GM19455 (cell line): ENCODE measurements around the gene CSTF2.
"Not testable (repeated sequence)": the region's sequence is repeated elsewhere in the genome, so short reads cannot be mapped to it uniquely, and the experiment has no call there.

ENCODE experiments used
- ATAC-seq: cut with Tn5 transposase; IDR thresholded peaks from one replicate; pipeline ENCODE4 v1.9.1; 2021; ENCODE audit not compliant: unreplicated experiment

The CSTF2 gene, protein sequence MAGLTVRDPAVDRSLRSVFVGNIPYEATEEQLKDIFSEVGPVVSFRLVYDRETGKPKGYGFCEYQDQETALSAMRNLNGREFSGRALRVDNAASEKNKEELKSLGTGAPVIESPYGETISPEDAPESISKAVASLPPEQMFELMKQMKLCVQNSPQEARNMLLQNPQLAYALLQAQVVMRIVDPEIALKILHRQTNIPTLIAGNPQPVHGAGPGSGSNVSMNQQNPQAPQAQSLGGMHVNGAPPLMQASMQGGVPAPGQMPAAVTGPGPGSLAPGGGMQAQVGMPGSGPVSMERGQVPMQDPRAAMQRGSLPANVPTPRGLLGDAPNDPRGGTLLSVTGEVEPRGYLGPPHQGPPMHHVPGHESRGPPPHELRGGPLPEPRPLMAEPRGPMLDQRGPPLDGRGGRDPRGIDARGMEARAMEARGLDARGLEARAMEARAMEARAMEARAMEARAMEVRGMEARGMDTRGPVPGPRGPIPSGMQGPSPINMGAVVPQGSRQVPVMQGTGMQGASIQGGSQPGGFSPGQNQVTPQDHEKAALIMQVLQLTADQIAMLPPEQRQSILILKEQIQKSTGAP

DNA sequence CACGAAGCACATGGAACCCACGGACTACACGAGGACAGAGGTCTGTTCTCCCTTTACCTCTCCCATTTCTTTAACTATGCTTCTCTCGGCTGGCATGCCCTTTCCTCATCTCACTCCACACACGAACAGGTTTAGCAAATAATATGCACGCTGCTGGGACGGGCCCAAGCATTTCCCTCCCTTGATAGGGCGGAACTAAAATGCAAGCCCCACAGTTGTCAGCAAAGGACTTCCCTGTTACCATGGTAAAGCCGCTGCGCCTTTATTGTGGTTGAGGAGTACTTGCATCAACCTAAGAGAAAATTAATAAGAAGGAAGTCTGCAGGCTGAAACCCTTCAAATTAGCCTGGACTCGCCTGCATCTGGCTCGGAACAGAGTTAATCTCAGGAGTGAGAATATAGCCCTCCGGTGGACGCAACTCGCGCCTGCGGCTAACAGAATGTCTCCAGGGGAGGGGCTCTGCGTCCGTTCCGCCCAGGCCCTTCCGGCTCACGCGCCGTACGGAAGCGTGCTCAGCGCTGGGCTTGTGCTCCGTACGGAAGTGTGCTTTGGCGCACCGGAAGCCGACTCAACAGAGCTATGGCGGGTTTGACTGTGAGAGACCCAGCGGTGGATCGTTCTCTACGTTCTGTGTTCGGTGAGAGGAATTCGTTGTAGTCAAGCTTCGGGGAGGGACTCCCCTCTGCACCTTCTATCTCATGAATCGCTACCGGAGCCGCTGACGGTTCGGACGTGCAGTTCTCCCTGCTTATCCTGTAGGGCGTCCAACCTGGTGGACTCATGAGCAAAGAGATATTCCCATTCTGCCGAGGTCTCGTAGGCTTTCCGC, at the start of gene CSTF2:
TSS of gene CSTF2 (plus strand) at position 555 of the 830 bp plus-strand sequence. CDS start at position 581, 26 bp downstream.
- peak; percentile 99 for ATAC-seq

DNA sequence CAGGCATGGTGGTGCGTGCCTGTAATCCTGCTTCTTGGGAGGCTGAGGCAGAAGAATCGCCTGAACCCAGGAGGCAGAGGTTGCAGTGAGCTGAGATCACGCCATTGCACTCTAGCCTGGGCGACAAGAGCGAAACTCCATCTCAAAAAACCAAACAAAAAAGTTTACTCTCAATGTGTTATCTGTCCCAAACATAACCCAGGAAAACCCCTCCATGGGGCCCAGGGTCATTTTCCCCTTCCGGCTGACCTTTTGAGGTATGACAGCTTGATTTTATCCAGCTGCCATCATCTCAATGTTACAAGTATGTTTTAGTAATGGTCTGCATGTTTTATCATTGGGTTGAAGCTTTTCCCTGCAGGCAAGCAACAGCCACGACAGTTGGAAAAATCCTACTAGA, 23.8 kb upstream of the CSTF2 start:
- ATAC-seq: not testable (repeated sequence)

DNA sequence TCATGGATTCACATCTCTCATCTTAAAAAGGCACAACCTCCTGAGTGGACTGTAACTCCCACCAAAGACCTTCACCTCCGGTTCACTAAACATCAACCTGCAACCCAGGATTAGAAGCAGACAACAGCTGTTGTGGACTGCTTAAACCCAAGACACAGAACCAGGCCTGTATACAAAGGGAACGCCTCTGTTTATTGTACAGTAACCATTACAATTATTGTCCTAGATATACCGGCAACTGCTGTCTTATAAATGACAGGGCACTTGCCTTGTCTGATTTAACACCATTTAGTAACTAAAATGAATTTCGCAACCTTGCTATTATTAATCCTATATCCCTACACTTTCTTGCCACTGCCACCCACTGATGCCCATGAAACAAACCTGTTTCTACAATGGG, 22.8 kb upstream of the CSTF2 start:
- ATAC-seq: no peak

DNA sequence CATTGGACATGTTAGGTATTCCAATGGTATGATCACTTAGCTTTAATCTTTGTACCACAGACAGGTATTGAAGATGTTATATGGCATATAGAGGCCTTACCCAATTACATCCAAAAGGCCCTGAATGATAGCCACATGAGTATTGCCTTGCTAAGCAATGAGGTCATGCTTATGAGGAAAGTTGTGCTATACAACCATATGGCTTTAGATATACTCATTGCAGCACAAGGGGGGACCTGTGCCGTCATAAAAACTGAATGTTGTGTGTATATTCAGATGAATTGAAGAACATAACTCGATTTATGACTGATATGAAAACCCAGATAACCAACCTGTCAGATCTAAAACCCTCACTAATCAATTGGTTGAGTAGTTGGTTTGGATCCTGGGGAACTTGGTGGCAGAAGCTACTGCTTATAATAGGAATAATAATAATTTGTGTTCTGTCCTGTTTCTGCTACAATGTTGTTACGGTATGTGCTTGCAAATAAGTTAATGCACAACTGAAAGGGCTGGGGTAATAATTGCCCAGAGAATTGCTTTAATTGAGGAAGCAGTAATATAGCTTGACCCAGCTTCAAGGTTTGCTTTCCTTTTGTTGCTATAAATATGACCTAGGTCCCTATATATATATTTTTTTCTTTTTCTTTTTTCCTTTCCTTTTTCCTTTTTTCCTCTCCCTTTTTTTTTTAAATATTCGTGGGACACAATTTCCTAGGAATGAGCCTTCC, 21.5 kb upstream of the CSTF2 start:
- no peak for ATAC-seq

DNA sequence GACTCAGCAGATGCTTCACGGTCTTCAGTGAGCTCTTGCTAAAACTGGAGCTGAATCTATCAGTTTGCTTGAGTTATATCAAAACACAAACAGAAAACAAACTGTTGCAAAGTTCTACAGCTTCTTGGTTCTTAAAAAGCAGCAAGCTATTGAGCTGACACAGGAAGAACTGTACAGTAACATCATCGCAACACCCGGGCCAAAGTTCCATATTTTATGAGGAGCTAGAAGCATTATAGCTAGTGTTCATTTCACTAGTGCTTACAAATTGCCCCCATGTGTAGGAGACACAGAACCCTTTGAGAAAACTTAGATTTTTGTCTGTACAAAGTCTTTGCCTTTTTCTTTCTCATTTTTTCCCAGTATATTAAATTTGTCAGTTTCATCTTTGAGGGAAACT, 17.3 kb upstream of the CSTF2 start:
- ATAC-seq: no peak

DNA sequence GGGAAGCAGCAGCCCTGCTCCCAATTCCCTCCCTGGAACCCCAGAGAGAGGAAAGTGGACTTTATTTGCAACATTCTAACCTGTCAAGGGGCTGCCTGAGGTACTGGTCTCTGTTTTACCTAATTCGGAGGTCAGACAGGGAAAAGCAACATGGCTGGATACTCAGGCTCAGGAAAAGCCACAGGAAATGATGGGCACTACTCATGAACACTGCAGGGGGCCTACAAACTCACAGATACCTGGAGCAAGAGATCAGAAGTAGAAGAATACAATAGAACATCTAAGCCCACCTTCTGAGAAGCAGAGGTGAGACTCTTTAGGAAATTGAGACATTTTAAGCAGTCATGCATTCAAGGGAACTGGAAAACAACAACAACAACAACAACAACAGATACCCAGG, 15.4 kb upstream of the CSTF2 start:
- no peak for ATAC-seq

DNA sequence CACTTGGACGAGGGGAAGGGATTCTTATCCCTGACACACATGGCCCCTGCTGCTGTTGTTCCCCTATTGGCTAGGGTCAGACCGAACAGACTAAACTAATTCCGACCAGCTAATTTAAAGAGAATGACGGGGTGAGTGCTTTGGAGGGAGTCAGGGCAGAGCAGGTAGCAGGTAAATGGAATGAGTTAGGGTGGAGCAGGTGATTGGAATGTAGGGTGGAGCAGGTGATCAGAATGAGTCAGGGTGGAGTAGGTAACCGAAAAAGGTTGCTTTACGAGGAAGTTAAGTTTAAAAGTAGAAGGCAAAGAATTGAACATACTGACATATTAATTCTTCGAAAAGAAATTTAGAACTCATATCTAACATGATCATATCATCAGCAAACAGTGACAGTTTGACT, 11.9 kb upstream of the CSTF2 start:
- ATAC-seq: not testable (repeated sequence)

DNA sequence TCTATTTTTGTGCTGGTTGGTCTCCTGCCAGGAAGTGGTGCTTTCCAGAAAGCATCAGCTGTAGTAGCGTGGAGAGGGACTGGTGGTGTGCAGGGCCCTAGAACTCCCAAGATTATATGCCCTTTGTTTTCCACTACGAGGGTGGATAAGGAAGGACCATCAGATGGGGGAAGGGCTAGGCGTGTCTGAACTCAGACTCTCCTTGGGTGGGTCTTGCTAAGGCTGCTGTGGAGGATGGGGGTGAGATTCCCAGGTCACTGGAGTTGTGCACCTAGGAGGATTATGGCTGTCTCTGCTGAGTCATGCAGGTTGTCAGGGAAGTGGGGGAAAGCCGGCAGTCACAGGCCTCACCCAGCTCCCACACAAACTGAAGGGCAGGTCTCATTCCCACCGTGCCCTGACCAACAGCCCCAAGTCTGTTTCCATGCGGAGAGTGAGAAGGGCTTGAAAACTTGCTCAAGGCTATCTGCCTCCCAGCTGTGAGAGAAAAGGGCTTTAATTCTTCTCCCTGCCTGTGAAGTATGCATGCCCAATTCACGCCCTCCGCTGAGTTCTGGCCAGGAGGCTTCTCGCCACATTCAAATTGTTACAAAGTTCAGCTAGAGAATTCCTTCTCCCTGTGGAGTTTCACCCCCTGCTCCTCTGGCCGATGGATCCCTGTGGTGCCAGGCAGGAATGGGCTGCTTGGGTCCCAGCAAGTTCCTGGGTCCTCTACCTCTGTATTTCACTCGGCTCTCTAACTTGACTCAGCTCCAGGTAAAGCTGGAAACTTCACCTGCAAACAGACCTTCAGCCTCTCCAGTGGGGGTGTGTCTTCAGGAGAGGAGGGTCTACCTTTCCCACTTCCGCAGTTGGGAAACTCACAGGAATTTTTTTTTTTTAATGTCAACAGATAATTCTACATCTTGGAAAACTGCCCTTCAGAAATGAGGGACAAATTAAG, 7.7 kb upstream of the CSTF2 start:
- ATAC-seq: no peak

DNA sequence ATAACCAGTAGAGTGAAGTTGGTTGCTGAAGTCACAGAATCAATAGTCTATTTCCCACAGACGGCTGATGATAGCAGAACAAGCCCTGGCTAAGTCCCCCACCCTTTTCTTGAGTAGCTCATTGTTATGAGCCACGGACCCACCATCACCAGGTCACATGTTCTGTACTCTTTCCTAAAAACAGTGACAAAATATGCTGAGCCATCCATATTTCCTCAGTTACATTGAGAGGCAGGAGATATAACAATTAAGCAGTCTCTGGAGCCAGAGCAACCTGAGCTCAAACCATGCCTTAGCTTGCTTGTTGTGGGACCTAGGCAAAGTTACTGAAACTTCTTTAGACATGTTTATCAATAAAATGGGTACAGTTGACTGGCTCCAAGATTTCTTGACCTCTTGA, 2.9 kb upstream of the CSTF2 start:
- ATAC-seq: no peak

DNA sequence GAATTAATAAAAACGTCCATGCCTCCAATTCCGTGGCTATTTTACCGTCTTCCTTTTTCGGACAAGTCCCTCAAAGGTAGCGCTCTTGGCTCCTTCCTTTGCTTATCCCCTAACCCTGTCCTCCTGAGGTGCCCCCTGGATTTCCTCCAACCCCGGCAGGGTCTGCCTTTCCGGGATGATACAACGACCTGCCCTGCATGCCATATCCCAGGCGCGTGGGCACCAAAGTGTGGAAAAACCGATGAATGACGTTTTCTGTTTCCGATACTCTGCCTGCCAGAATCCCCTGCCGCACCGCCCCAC, 706 bp upstream of the CSTF2 start:
- no peak for ATAC-seq

DNA sequence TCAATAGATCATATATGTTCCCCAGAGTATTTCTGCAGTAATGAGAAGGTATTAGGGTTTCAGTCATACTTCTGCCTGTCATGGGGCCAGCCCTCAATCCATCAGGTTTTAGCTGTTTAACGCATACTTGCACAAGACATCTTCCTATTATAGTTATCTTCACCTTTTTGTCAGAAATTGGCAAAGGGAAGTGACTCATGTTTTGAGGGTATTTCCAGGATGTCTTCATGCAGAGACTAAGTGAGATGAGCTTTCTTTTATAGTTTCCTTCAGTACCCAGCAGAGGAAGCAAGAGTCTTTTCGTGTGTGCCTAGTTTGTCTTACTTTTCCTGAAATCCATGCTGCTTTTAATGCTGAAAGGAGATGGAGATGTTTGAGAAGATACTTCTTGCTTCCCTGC, 9.5 kb downstream of the CSTF2 start:
- peak; percentile 72 for ATAC-seq

DNA sequence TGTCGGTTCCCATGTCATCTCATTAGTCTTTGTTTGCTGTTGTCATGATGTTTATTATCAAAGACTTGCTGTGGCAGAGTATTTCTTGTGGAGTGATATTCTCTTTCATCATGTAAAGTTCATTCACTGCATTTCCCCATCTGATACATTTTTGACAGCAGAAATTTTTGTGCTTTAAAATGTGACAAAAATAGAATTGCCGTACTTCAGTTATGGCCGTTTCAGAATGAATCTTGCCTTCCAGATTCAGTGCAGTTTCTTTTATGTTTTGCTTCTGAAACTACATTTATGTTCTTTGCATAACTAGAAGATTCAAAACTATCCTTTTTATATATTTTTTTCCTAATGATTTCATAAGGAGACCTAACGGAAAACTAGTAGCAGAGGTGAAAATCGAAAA, 10.0 kb downstream of the CSTF2 start:
- ATAC-seq: no peak

DNA sequence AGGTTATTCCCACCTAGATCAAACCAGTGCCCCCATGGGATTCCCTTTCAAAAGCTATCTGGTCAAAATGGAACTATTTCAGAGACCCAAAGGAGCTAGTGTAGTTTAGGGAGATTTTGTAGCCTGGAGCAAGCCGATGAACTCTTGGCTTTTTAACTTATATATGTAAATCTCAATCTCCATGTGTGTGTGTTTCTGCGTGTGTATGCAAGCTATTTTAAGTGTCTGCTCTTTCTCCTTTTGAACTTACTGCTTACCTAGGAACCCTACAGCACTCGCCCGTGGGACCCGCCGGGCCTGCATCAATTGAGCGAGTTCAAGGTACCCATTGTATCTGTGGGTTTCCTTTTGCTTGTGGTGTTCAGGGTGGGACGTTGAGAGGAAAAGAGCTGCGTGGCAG, 10.4 kb downstream of the CSTF2 start:
- ATAC-seq: no peak

DNA sequence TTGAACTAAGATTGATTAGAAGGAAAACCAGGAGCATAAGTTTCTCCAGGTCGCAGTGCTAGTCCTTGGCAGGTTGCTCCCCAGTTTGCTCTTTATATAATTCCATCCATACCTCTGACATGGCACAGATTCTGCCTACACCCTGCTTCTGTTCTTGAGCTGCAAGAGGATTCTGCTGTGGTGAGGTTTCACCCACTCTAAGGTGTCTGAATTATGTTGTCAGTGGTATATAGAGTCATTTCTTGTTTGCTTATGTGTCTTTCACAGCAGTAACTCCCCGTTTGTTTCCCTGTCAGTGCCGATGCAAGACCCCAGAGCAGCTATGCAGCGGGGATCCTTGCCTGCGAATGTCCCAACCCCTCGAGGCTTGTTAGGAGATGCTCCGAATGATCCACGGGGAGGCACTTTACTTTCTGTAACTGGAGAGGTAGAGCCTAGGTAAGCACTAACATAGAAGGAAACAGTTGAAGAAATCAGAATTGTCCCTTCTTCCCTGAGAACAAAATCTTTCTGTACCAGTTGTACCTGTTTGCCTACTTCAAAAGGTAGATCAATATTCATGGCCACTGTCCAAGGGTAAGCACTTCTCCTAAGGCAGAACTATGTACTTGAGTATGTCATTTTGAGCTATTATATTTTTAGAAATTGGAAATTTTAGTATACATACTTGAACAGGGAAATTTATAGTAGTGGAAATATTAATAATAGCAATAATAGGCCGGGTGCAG, 11.2 kb downstream of the CSTF2 start:
- ATAC-seq: no peak

DNA sequence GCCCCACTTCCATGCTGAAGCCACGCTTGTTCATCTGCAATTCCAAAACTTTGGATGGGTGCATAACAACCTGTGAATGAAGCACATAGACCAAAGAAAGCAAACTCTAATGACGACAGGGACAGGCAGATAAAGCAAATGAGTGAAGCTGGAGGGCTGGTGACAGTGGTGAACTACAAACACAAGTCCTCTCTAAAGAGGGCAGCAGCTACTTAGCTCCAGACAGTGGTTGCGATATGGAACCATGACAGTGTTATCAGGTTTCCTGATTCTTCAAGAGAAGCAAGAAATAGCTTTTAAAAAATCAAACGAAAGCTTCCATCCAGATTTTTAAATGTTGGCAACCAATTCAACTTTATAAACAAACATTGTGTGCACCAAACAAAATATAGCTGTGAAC, 30.1 kb downstream of the CSTF2 start:
- no peak for ATAC-seq

DNA sequence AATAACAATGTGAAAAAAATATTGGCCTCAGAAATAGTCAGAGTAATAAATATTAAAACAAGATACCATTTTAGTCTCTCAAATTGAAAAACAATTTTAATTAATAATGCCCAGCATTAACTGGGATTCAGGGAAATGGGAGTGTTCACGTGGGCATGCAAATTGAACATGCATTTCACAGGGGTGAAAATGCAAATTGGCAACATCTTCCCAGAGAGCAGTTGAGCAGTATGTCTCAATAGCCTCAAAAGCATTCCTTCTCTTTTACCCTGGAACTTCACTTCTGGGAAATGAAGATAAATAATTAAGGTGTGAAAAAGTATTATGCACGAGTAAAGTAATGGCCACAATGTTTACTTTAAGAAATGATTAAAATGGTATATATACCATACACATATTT, 32.6 kb downstream of the CSTF2 start:
- no peak for ATAC-seq

DNA sequence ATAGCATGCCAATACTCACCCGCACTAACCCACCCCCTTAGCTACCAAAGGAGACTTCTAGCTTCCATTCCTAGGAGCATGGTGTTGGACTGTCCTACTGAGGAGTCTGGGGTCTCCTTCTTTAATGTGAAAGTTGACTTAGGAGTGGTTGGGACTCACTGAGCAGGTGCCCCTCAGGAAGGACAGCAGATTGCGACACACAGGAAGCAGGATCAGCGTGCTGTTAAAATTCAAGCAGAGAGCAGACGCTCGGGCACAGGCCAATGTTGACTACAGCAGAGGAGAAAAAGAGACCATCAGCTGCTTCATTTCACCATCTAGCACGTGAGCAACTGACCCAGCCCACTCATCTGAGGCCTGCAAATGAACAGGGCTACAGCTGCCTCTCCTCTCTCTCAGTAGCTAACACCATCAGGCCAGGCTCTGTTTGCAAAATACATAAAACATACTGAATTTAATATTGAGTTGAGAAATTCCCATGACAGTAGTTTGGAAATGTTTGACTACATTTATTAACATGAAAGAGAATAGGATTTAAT, 43.2 kb downstream of the CSTF2 start:
- ATAC-seq: no peak

DNA sequence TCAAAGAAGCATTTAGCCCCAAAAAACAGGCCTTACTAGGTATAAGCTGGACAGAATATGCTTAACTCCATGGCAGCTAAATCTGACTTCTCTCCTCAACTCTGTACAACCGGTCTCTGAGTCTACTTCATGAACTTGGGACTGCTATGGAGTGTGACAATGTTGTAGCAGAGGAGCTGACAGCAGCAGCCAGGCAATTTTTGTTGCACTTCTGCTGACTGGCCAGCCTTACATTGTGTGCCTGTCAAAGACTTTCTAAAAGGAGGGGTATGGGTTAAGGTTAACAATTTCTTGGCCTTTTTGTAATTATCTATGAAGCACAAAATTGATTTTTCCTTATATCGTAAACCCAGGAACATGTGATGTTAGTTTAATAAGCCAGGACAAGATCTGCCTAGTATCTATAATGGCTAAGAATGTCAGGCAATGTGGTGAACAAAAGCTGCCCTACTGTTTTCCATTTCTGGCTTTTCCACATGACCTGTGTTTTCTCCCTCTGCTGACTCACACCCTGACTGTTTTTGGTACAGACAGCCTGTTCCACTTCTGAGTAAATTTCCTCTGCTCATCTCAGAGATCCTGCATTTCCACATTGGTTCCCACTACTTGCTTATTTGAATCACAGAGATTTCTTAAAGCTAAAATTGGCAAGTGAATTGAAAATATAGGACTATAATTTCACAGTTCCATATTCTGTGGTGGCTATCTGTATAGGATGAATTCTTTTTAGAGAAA, 44.6 kb downstream of the CSTF2 start:
- no peak for ATAC-seq

DNA sequence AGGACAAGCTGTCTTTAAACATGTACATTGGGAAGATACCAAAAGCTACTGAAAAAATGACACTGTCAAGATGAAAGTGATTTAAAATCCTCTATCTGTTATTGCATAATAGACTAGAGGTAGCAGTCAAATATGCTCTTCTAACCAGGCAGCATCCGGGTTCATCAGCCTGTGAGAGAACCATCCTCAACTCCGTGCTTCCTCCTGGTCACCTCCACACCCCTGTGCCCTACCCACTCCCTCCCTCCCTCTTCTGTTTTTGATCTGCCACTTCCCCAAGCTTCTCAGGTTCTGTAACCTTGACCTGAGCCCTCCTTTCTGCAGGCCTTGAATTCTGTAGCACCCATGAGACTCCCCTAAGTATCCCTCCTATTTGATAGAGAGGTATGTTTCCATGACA, 48.1 kb downstream of the CSTF2 start:
- no peak for ATAC-seq
